Measurements from ENCODE around the gene LDHA.

DNA sequence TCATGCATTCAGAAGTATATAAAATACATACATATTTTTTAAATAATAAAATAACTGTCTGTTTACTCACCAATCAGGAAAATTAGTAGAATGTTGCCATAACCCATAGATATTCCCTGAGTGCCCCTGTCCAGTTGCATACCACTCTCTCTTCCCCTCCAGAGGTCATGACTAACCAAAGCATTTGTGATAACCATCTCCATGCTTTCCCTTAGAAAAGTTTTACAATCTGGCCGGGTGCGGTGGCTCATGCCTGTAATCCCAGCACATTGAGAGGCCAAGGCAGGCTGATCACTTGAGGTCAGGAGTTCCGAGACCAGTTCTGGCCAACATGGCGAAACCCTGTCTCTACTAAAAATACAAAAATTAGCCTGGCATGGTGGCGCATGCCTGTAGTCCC lies 33.2 kb upstream of the LDHA start:
- no peak for TF ChIP-seq EZH2phosphoT487 (IDR thresholded peaks at IDR 0.05; ENCODE audit: insufficient read depth, low read depth)
- TF ChIP-seq EZH2 (IDR thresholded peaks at IDR 0.05; ENCODE audit: insufficient read depth, poor library complexity, severe bottlenecking): no peak

Measured in GM23248 (cell line).